HepG2 (cell line): Measurements from ENCODE around the gene AP2B1. TPM values are rescaled to one million over a fixed set of nuclear protein-coding genes. Genes with fewer than 3 reads are reported as not detected.

Experiments
- ATF7 ChIP-seq, 2 experiments: fragments of 450-650 bp in 1 of 2; sonication (generic) in 1 of 2; formaldehyde crosslinking in 1 of 2; IDR thresholded peaks; 2 replicates each; pipeline versions ENCODE4 v1.4.0 to v1.6.1; 2016 to 2020; ENCODE audit warnings: antibody characterized with exemption in 1 of 2, mild to moderate bottlenecking in 1 of 2, missing genetic modification reagents in 1 of 2
- BRF2 ChIP-seq: sonication (generic); formaldehyde crosslinking; IDR thresholded peaks from 2 replicates; pipeline ENCODE4 v1.8.1; 2022; ENCODE audit warnings: mild to moderate bottlenecking, missing genetic modification reagents
- KDM4B ChIP-seq: sonication (generic); formaldehyde crosslinking; IDR thresholded peaks from 2 replicates; pipeline ENCODE4 v1.4.0; 2020; ENCODE audit warnings: missing genetic modification reagents
- MEIS2 ChIP-seq: sonication (generic); formaldehyde crosslinking; IDR thresholded peaks from 2 replicates; pipeline ENCODE4 v1.9.0; 2021; ENCODE audit warnings: mild to moderate bottlenecking, missing genetic modification reagents
- NFRKB ChIP-seq: fragments of 450-650 bp; IDR thresholded peaks from 2 replicates; pipeline ENCODE4 v1.6.1; 2017
- PPARG ChIP-seq: conservative IDR thresholded peaks from 2 replicates; pipeline ENCODE4 v1.6.1; 2016; ENCODE audit warnings: missing biosample characterization, missing genetic modification reagents
- RBFOX2 ChIP-seq: fragments of 200-400 bp; formaldehyde crosslinking; IDR thresholded peaks from 2 replicates; pipeline ENCODE4 v1.6.1; 2017; ENCODE audit warnings: low read depth, mild to moderate bottlenecking, low read length
- SALL1 ChIP-seq: sonication (generic); formaldehyde crosslinking; IDR thresholded peaks from 2 replicates; pipeline ENCODE4 v1.8.0; 2022; ENCODE audit warnings: mild to moderate bottlenecking, missing genetic modification reagents
- SMAD3 ChIP-seq: sonication (generic); formaldehyde crosslinking; IDR thresholded peaks from 2 replicates; pipeline ENCODE4 v1.4.0; 2020; ENCODE audit warnings: missing genetic modification reagents
- SOX5 ChIP-seq: IDR thresholded peaks from 2 replicates; pipeline ENCODE4 v1.6.1; 2016; ENCODE audit warnings: borderline replicate concordance
- TFAP4 ChIP-seq: sonication (generic); IDR thresholded peaks from 2 replicates; pipeline ENCODE4 v1.6.1; 2016; ENCODE audit warnings: low read depth, borderline replicate concordance
- TSC22D2 ChIP-seq: sonication (generic); formaldehyde crosslinking; IDR thresholded peaks from 2 replicates; pipeline ENCODE4 v1.5.1; 2020; ENCODE audit warnings: missing genetic modification reagents, mild to moderate bottlenecking, borderline replicate concordance
- ZBTB1 ChIP-seq: sonication (generic); formaldehyde crosslinking; IDR thresholded peaks from 2 replicates; pipeline ENCODE4 v1.4.0; 2020; ENCODE audit warnings: missing genetic modification reagents, borderline replicate concordance
- ZBTB2 ChIP-seq: sonication (generic); formaldehyde crosslinking; IDR thresholded peaks from 2 replicates; pipeline ENCODE4 v1.8.0; 2022; ENCODE audit warnings: low read depth, missing genetic modification reagents
- ZBTB43 ChIP-seq: sonication (generic); formaldehyde crosslinking; conservative IDR thresholded peaks from 2 replicates; pipeline ENCODE4 v1.4.0; 2020; ENCODE audit warnings: missing genetic modification reagents
- ZNF205 ChIP-seq: IDR thresholded peaks from 2 replicates; pipeline ENCODE4 v1.6.1; 2018; ENCODE audit warnings: missing biosample characterization, missing genetic modification reagents
- ZNF225 ChIP-seq: sonication (generic); formaldehyde crosslinking; IDR thresholded peaks from 2 replicates; pipeline ENCODE4 v1.4.0; 2020; ENCODE audit warnings: mild to moderate bottlenecking, missing genetic modification reagents
- ZNF263 ChIP-seq: sonication (generic); formaldehyde crosslinking; IDR thresholded peaks from 2 replicates; pipeline ENCODE4 v1.4.0; 2020; ENCODE audit warnings: missing genetic modification reagents
- ZNF337 ChIP-seq: sonication (generic); formaldehyde crosslinking; IDR thresholded peaks from 2 replicates; pipeline ENCODE4 v1.5.1; 2020; ENCODE audit warnings: missing genetic modification reagents, low read depth, mild to moderate bottlenecking, borderline replicate concordance
- ZNF737 ChIP-seq: sonication (generic); formaldehyde crosslinking; IDR thresholded peaks from 2 replicates; pipeline ENCODE4 v1.5.0; 2020; ENCODE audit warnings: missing genetic modification reagents, mild to moderate bottlenecking, borderline replicate concordance
- ZNF740 ChIP-seq: sonication (generic); formaldehyde crosslinking; IDR thresholded peaks from 2 replicates; pipeline ENCODE4 v1.4.0; 2020; ENCODE audit warnings: missing genetic modification reagents
- ZSCAN21 ChIP-seq: sonication (generic); formaldehyde crosslinking; IDR thresholded peaks from 2 replicates; pipeline ENCODE4 v1.8.0; 2022; ENCODE audit warnings: mild to moderate bottlenecking, missing genetic modification reagents, moderate library complexity, borderline replicate concordance
- ZSCAN5A ChIP-seq: sonication (generic); formaldehyde crosslinking; IDR thresholded peaks from 2 replicates; pipeline ENCODE4 v1.8.0; 2022; ENCODE audit warnings: mild to moderate bottlenecking, missing genetic modification reagents, borderline replicate concordance
- polyA plus RNA-seq, 8 experiments: library from polyadenylated mRNA; depleted of rRNA in 3 of 8; stranded (reverse) in 7 of 8; unstranded in 1 of 8; fragments of >200 nt; fragmentation: Illumina TruSeq in 4 of 8; extraction: Trizol in 4 of 8; gene quantifications; 2 replicates each; pipeline versions ENCODE4 v1.2.1 to v1.2.3, GENCODE V29; 2011 to 2016; ENCODE audit warnings: low read depth in 4 of 8, missing spikeins in 1 of 8, mixed read lengths in 1 of 8; ENCODE audit not compliant: insufficient read depth in 1 of 8
- total RNA-seq, 5 experiments: library from RNA; depleted of rRNA; stranded (reverse); fragments of >200 nt; fragmentation: Illumina TruSeq; extraction: Trizol; gene quantifications; 2 replicates each; pipeline ENCODE4 v1.2.3, GENCODE V29; 2016; ENCODE audit warnings: low read depth in 1 of 5

AP2B1 gene
- total and polyA plus RNA-seq, 2 of the 13 experiments (the other 11 are each of a cell fraction or from before 2014, with no cell fraction given): 23.8 to 71.3 TPM

GRCh38 chr17:35587074-35587961 lies at the start of gene AP2B1 (continued):
- no peak for TF ChIP-seq MEIS2 (CRISPR knock-in tag)
- no peak for TF ChIP-seq ZNF205 (CRISPR knock-in tag)
- TF ChIP-seq KDM4B (CRISPR knock-in tag): 0 out of 2 replicates have a peak, but pooled peaks have one; percentile 36
- no peak; the same call in 1 of the 2 replicates for TF ChIP-seq ZNF263 (CRISPR knock-in tag)
- TF ChIP-seq TFAP4: peak; percentile 68; the same call in 1 of the 2 replicates
- TF ChIP-seq NFRKB: no peak
- TF ChIP-seq PPARG (CRISPR knock-in tag): peak; percentile 68; the same call in 1 of the 2 replicates
- TF ChIP-seq SALL1 (CRISPR knock-in tag): peak; percentile 85
- no peak for TF ChIP-seq ZSCAN5A (CRISPR knock-in tag)
- no peak for TF ChIP-seq TSC22D2 (CRISPR knock-in tag)
- peak; percentile 61; the same call in 1 of the 2 replicates for TF ChIP-seq RBFOX2
- no peak for TF ChIP-seq BRF2 (CRISPR knock-in tag)
- TF ChIP-seq ZSCAN21 (CRISPR knock-in tag): peak; percentile 71; the same call in 1 of the 2 replicates
- TF ChIP-seq ZBTB43: no peak
- TF ChIP-seq ZBTB2 (CRISPR knock-in tag): no peak
- TF ChIP-seq SMAD3: peak; percentile 83
- TF ChIP-seq ZNF737 (CRISPR knock-in tag): no peak
- 0 out of 2 replicates have a peak, but pooled peaks have one; percentile 69 for TF ChIP-seq ZNF225
- TF ChIP-seq ZBTB1 (CRISPR knock-in tag): no peak
- TF ChIP-seq SOX5 (CRISPR knock-in tag): peak; percentile 53; the same call in 1 of the 2 replicates
- TF ChIP-seq ATF7 (IDR thresholded peaks at IDR 0.05): peak; percentile 99
- TF ChIP-seq ATF7 (CRISPR knock-in tag; IDR thresholded peaks at IDR 0.05): peak; percentile 90
- no peak for TF ChIP-seq ZNF740 (CRISPR knock-in tag)
- no peak for TF ChIP-seq ZNF337 (CRISPR knock-in tag)
